K562 (cell line): ENCODE measurements around the gene PLXDC2. TPM values are rescaled to one million over a fixed set of nuclear protein-coding genes. Genes with fewer than 3 reads are reported as not detected.

ENCODE experiments used
- ATAC-seq: fragments of 200-7000 bp; cut with Tn5 transposase; 3 replicates; pipeline ENCODE4 v1.9.1; 2020; ENCODE audit warnings: moderate library complexity
- BruUV-seq: library from RNA; stranded (reverse); fragments of 400-500 nt; replicated peaks from 2 replicates; lab custom pipeline; 2021; lab: Mats Ljungman, UMichigan
- CTCF ChIA-PET: fragments of 300-600 bp; formaldehyde crosslinking; extraction: SDS; loops from one replicate; lab custom pipeline; 2021; ENCODE audit warnings: low intra/inter-chr PET ratio; lab: Yijun Ruan, JAX
- POLR2A ChIA-PET: fragments of 300-600, 350-650 bp; sonication (Branson Sonifier 250); formaldehyde crosslinking; extraction: SDS; loops from one replicate; lab custom pipeline; 2021; ENCODE audit warnings: antibody characterized with exemption, inconsistent platforms; lab: Yijun Ruan, JAX
- DNase-seq, 4 experiments: peaks; one replicate each; pipeline versions ENCODE4 v3.0.0 to v3.0.0-alpha.2; 2011 to 2018; ENCODE audit warnings: low spot score in 3 of 4, mixed read lengths in 3 of 4; ENCODE audit errors: extremely low read depth in 1 of 4
- FAIRE-seq: peaks from 2 replicates; lab custom pipeline; 2011; peaks lifted over from hg19 to GRCh38; lab: Jason Lieb, UNC
- H2AFZ ChIP-seq: 2 replicates; pipeline ENCODE4 v1.6.0; 2011; ENCODE audit warnings: low read depth, low read length, control low read depth, inconsistent platforms
- H3K27ac ChIP-seq: fragments of 200-600 bp; 3 replicates; pipeline ENCODE4 v1.8.0; 2011; ENCODE audit warnings: low read depth, mild to moderate bottlenecking, control low read depth, inconsistent platforms, low read length, moderate library complexity, mixed read lengths; ENCODE audit errors: extremely low read depth
- H3K27me3 ChIP-seq, 2 experiments: fragments of 300-600 bp in 1 of 2; 2 replicates in 1 of 2; 3 replicates in 1 of 2; pipeline versions ENCODE4 v1.6.0 to v1.8.0; 2011; ENCODE audit warnings: inconsistent platforms in 2 of 2, low read length in 2 of 2, mild to moderate bottlenecking in 1 of 2, mixed read lengths in 1 of 2, moderate library complexity in 1 of 2; ENCODE audit not compliant: control insufficient read depth in 2 of 2, insufficient read depth in 2 of 2
- H3K36me3 ChIP-seq: fragments of 300-600 bp; 3 replicates; pipeline ENCODE4 v1.8.0; 2011; ENCODE audit warnings: mild to moderate bottlenecking, low read length, inconsistent platforms; ENCODE audit not compliant: control insufficient read depth, insufficient read depth
- H3K4me1 ChIP-seq, 2 experiments: fragments of 200-600 bp in 1 of 2; replicated peaks in 1 of 2; 2 replicates in 1 of 2; 3 replicates in 1 of 2; pipeline versions ENCODE4 v1.5.1 to v1.8.0; 2011; ENCODE audit warnings: inconsistent platforms in 2 of 2, low read length in 2 of 2, mild to moderate bottlenecking in 1 of 2, mixed read lengths in 1 of 2, moderate library complexity in 1 of 2; ENCODE audit not compliant: control insufficient read depth in 2 of 2, insufficient read depth in 2 of 2
- H3K4me2 ChIP-seq: 2 replicates; pipeline ENCODE4 v1.6.1; 2011; ENCODE audit warnings: low read length, control low read depth, inconsistent platforms, mixed read lengths; ENCODE audit not compliant: insufficient read depth
- H3K4me3 ChIP-seq: fragments of 200-600 bp; sonication (generic), shearing (Covaris generic); 2 replicates; pipeline ENCODE4 v1.5.1; 2016; ENCODE audit warnings: control low read depth, inconsistent platforms
- H3K79me2 ChIP-seq: fragments of 200-600 bp; 3 replicates; pipeline ENCODE4 v1.8.0; 2011; ENCODE audit warnings: low read length, inconsistent platforms; ENCODE audit not compliant: control insufficient read depth, insufficient read depth
- H3K9ac ChIP-seq, 2 experiments: 2 replicates each; pipeline versions ENCODE4 v1.6.0 to v1.6.1; 2011; ENCODE audit warnings: low read depth in 2 of 2, low read length in 2 of 2, control low read depth in 1 of 2, inconsistent platforms in 1 of 2, mild to moderate bottlenecking in 1 of 2, mixed read lengths in 1 of 2; ENCODE audit not compliant: insufficient read depth in 1 of 2
- H3K9me1 ChIP-seq: one replicate; pipeline ENCODE4 v1.6.0; 2011; ENCODE audit warnings: inconsistent platforms, mild to moderate bottlenecking, low read length, moderate library complexity; ENCODE audit not compliant: control insufficient read depth, insufficient read depth
- H3K9me3 ChIP-seq: replicated peaks from 2 replicates; pipeline ENCODE4 v1.5.1; 2011; ENCODE audit warnings: low read depth, low read length, inconsistent platforms; ENCODE audit not compliant: control insufficient read depth, insufficient read depth
- H4K20me1 ChIP-seq: replicated peaks from 2 replicates; pipeline ENCODE4 v1.6.1; 2011; ENCODE audit warnings: low read length, inconsistent platforms, mixed read lengths; ENCODE audit not compliant: control insufficient read depth, insufficient read depth
- ATF3 ChIP-seq, 2 experiments: fragments of 450-650 bp in 1 of 2; sonication (generic) in 1 of 2; formaldehyde crosslinking in 1 of 2; IDR thresholded peaks in 1 of 2; conservative IDR thresholded peaks in 1 of 2; 2 replicates each; pipeline versions ENCODE4 v1.6.1 to v1.8.1; 2016 to 2023; ENCODE audit warnings: mild to moderate bottlenecking in 2 of 2, moderate library complexity in 2 of 2, inconsistent platforms in 1 of 2, missing genetic modification reagents in 1 of 2
- BCLAF1 ChIP-seq, 2 experiments: fragments of 450-650 bp in 1 of 2; IDR thresholded peaks; 2 replicates each; pipeline ENCODE4 v1.6.1; 2011 to 2017; ENCODE audit warnings: low read depth in 2 of 2, antibody characterized with exemption in 1 of 2, borderline replicate concordance in 1 of 2, low read length in 1 of 2, mild to moderate bottlenecking in 1 of 2, mixed read lengths in 1 of 2; ENCODE audit not compliant: control insufficient read depth in 1 of 2
- CGGBP1 ChIP-seq: fragments of 250-450 bp; sonication (Bioruptor Pico); IDR thresholded peaks from 2 replicates; pipeline ENCODE4 v1.9.0; 2021; ENCODE audit warnings: mild to moderate bottlenecking
- CTCFL ChIP-seq: IDR thresholded peaks from 2 replicates; pipeline ENCODE4 v1.6.1; 2011; ENCODE audit warnings: borderline replicate concordance, low read depth, mild to moderate bottlenecking, moderate library complexity, low read length; ENCODE audit not compliant: insufficient read depth, poor library complexity, severe bottlenecking
- KLF10 ChIP-seq: fragments of 250-450 bp; sonication (Bioruptor Pico); IDR thresholded peaks from 2 replicates; pipeline ENCODE4 v1.6.1; 2021; ENCODE audit warnings: matching md5 sums
- NCOA6 ChIP-seq: fragments of 450-650 bp; IDR thresholded peaks from 2 replicates; pipeline ENCODE4 v1.6.1; 2017; ENCODE audit warnings: mild to moderate bottlenecking
- NR2C1 ChIP-seq, 2 experiments: fragments of 450-650 bp; IDR thresholded peaks; 2 replicates each; pipeline ENCODE4 v1.6.1; 2017; ENCODE audit warnings: mild to moderate bottlenecking in 2 of 2, antibody characterized with exemption in 1 of 2, inconsistent platforms in 1 of 2, missing compliant biosample characterization in 1 of 2, missing genetic modification characterization in 1 of 2
- RBM39 ChIP-seq: fragments of 200-400 bp; formaldehyde crosslinking; optimal IDR thresholded peaks from 2 replicates; pipeline ENCODE3; 2018; ENCODE audit warnings: low read depth, low read length
- RFX7 ChIP-seq: fragments of 250-450 bp; sonication (Bioruptor Pico); IDR thresholded peaks from 2 replicates; pipeline ENCODE4 v1.5.1; 2021; ENCODE audit warnings: mild to moderate bottlenecking
- SNIP1 ChIP-seq: fragments of 450-650 bp; IDR thresholded peaks from 2 replicates; pipeline ENCODE4 v1.7.1; 2017; ENCODE audit warnings: low read depth, mild to moderate bottlenecking
- ZNF165 ChIP-seq: fragments of 250-450 bp; sonication (Bioruptor Pico); IDR thresholded peaks from 2 replicates; pipeline ENCODE4 v1.4.0; 2020; ENCODE audit warnings: borderline replicate concordance
- ZNF239 ChIP-seq: fragments of 250-450 bp; sonication (Bioruptor Pico); IDR thresholded peaks from 2 replicates; pipeline ENCODE4 v1.4.0; 2020; ENCODE audit warnings: mild to moderate bottlenecking
- WGBS: fragments of 100-300 bp; shearing (Covaris generic); methylation state at CpG from one replicate; pipeline ENCODE4 v1.1.6; 2016; ENCODE audit warnings: low coverage, mixed read lengths; ENCODE audit not compliant: insufficient coverage; ENCODE audit errors: missing lambda C conversion rate; 5-methylcytosine and 5-hydroxymethylcytosine counted together
- in situ Hi-C: fragments of 300-500 bp; cut with MboI; formaldehyde crosslinking; loops from 4 replicates; pipeline ENCODE4 v1.15.0; 2018; ENCODE audit warnings: inconsistent platforms, mixed read lengths
- intact Hi-C: fragments of 100-400 bp; cut with micrococcal nuclease; formaldehyde crosslinking; loops from 2 replicates; pipeline ENCODE4 v1.14.2; 2022
- polyA plus RNA-seq, 8 experiments: library from polyadenylated mRNA; depleted of rRNA in 4 of 8; stranded (reverse) in 5 of 8; unstranded in 3 of 8; fragments of >200 nt; fragmentation: Nextera tagmentation in 2 of 8; fragmentation: Illumina TruSeq in 1 of 8; extraction: Ambion mirVana in 2 of 8; extraction: Trizol in 1 of 8; gene quantifications; 2 replicates each; pipeline versions ENCODE4 v1.2.1 to v1.2.3, GENCODE V29; 2011 to 2014; ENCODE audit warnings: inconsistent platforms in 1 of 8, missing spikeins in 1 of 8
- total RNA-seq, 7 experiments: library from RNA; depleted of rRNA in 6 of 7; stranded (reverse); fragments of >200 nt in 6 of 7; fragmentation: Illumina TruSeq in 2 of 7; extraction: Trizol in 2 of 7; gene quantifications; 2 replicates each; pipeline versions ENCODE4 v1.2.1 to v1.2.3, GENCODE V29; 2011 to 2021; ENCODE audit warnings: low replicate concordance in 1 of 7
- TF ChIP-seq, protein P1 (sequence below): fragments of 450-650 bp; IDR thresholded peaks from one replicate; pipeline ENCODE4 v1.6.1; 2018; ENCODE audit warnings: mild to moderate bottlenecking, moderate library complexity; ENCODE audit not compliant: partially characterized antibody

PLXDC2 gene
- total and polyA plus RNA-seq, 9 of the 15 experiments (the other 6 are each of a cell fraction or from before 2014, with no cell fraction given), result 0.01 to 0.33 (median 0.10) TPM; not detected in 3

DNA sequence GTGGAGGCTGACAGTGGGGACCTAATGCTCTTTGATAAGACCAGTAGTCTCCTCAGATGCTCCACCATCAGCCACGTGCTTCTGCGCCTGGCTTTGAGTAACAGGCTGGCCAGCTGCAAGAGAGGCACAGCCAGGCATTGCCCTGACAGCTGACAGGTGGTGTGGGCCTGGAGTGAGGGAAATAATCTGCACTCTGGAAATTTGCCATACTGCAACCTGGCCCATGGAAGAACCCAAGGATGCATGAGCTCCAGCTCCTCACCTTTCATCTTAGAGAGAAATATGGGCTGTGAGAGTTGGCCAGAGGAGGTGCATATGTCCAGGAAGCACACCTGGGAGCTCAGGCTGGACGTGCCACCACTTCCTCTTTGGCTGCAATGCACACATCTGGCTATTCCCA is 118.9 kb downstream of the PLXDC2 start:
- Histone ChIP-seq H3K27me3 (no peaks in the 10 kb centered on the region), H3K4me2 (no peak overlapping the region), H3K36me3 (no peaks in the 10 kb centered on the region), H3K27ac (no peak overlapping the region), H2AFZ (no peak overlapping the region), H3K4me3 (no peak overlapping the region), H3K9me1 (no peaks in the 10 kb centered on the region), H3K9ac (no peak overlapping the region), H3K4me1 (no peaks in the 10 kb centered on the region), H3K79me2 (no peaks in the 10 kb centered on the region), H3K9me3 (no peaks in the 10 kb centered on the region), H4K20me1 (no peaks in the 10 kb centered on the region)
- ChIA-PET CTCF (no interaction called here), POLR2A (no interaction called here)
- WGBS, result 0% methylated on average over 3 of the region's 3 CpGs
- no TSS peak for BruUV-seq
- DNase-seq (no peak), FAIRE-seq (no peak), ATAC-seq (no peak)
- intact Hi-C loops (no loop called here), in situ Hi-C loops (no loop called here)
- no peak for TF ChIP-seq ZNF165 (CRISPR knock-in tag)
- no peak for TF ChIP-seq ZNF239 (CRISPR knock-in tag)
- TF ChIP-seq NR2C1 (IDR thresholded peaks at IDR 0.05), result no peak
- TF ChIP-seq NR2C1 (tag; IDR thresholded peaks at IDR 0.05), result no peak
- TF ChIP-seq KLF10 (CRISPR knock-in tag), result no peak
- TF ChIP-seq RFX7 (CRISPR knock-in tag), result no peak
- TF ChIP-seq NCOA6, result no peak
- no peak for TF ChIP-seq ATF3 (IDR thresholded peaks at IDR 0.05)
- TF ChIP-seq ATF3 (CRISPR knock-in tag; conservative IDR thresholded peaks at IDR 0.05), result no peak
- TF ChIP-seq RBM39, result no peak
- TF ChIP-seq CGGBP1 (CRISPR knock-in tag), result no peak
- no peak for TF ChIP-seq CTCFL
- TF ChIP-seq, protein P1, sequence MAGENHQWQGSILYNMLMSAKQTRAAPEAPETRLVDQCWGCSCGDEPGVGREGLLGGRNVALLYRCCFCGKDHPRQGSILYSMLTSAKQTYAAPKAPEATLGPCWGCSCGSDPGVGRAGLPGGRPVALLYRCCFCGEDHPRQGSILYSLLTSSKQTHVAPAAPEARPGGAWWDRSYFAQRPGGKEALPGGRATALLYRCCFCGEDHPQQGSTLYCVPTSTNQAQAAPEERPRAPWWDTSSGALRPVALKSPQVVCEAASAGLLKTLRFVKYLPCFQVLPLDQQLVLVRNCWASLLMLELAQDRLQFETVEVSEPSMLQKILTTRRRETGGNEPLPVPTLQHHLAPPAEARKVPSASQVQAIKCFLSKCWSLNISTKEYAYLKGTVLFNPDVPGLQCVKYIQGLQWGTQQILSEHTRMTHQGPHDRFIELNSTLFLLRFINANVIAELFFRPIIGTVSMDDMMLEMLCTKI, result no peak
- no peak for TF ChIP-seq BCLAF1 (IDR thresholded peaks at IDR 0.05; ENCODE audit: borderline replicate concordance in 1 of 2, control insufficient read depth in 1 of 2, low read depth in 2 of 2, low read length in 1 of 2)
- TF ChIP-seq SNIP1, result no peak
